ENCODE results near the gene DAZAP1.

GRCh38 chr19:1418496-1418775, 11.1 kb downstream of the DAZAP1 start:
- TF ChIP-seq CTCF (IDR thresholded peaks at IDR 0.05) (no peak), PBX3 (IDR thresholded peaks at IDR 0.05) (no peak), MAX (IDR thresholded peaks at IDR 0.05; ENCODE audit: low read depth) (no peak), RXRA (IDR thresholded peaks at IDR 0.05; ENCODE audit: borderline replicate concordance, low read depth) (no peak), SMC3 (IDR thresholded peaks at IDR 0.05; ENCODE audit: low read depth, low read length) (no peak), RAD21 (IDR thresholded peaks at IDR 0.05; ENCODE audit: low read length) (no peak), JUND (IDR thresholded peaks at IDR 0.05) (no peak), GATA2 (CRISPR knock-in tag; IDR thresholded peaks at IDR 0.05) (no peak), POLR2AphosphoS5 (IDR thresholded peaks at IDR 0.05; ENCODE audit: low read depth, low read length) (no peak)

All from SK-N-SH (cell line).